ENCODE measurements around the gene SYNDIG1L. TPM values are rescaled to one million over a fixed set of nuclear protein-coding genes. Genes with fewer than 3 reads are reported as not detected.
A peak's percentile ranks its signal among the peaks of the same experiment; 100 is the strongest.

SYNDIG1L gene
- total RNA-seq (0.13 TPM), polyA plus RNA-seq (ENCODE audit: insufficient read depth, low read depth, low replicate concordance) (0.47 TPM)
- long read RNA-seq, donor 1, result 0 reads
- long read RNA-seq, donor 2, result 0 reads
- long read RNA-seq, donor 3, result 0 reads
- long read RNA-seq, donor 4, result 0 reads
- long read RNA-seq, donor 5, result 0 reads
- long read RNA-seq, donor 6, result 0 reads
- long read RNA-seq, donor 7, result 0 reads
- long read RNA-seq, donor 8, result 0 reads
- long read RNA-seq, donor 9, result 0 reads
- long read RNA-seq, donor 10, result 0 reads

- Histone ChIP-seq H3K36me3 (ENCODE audit: control insufficient read depth in 2 of 3, insufficient read depth in 3 of 3, low read length in 3 of 3) (no peaks in the 10 kb centered on the region), H3K27me3 (ENCODE audit: control insufficient read depth, insufficient read depth, low read length) (no peaks in the 10 kb centered on the region), H3K4me1 (ENCODE audit: control insufficient read depth in 2 of 3, insufficient read depth in 2 of 3, low read depth in 1 of 3, low read length in 3 of 3) (peaks cover 0 to 3% (median 0%) of the 10 kb centered on the region in 3 donors), H3K4me3 (ENCODE audit: low read length in 3 of 3) (no peak within 1 kb of the TSS), H3K9me3 (ENCODE audit: control insufficient read depth in 2 of 3, insufficient read depth in 1 of 3, low read length in 3 of 3) (no peaks in the 10 kb centered on the region), H3K9ac (ENCODE audit: low read length in 3 of 3) (no peak within 1 kb of the TSS), H3K27ac (ENCODE audit: low read depth in 2 of 2, low read length in 2 of 2) (no peak within 1 kb of the TSS)
- FAIRE-seq (no peak), DNase-seq (peak in 1 of 5 donors; percentile 57)
- TF ChIP-seq CTCF (IDR thresholded peaks at IDR 0.05; ENCODE audit: borderline replicate concordance, extremely low read depth, insufficient read depth), result no peak
- intact Hi-C loops (cut with DNase I), result no loop called here
Observed at GRCh38 chr14:74426202-74426582, at the start of gene SYNDIG1L. Gene SYNDIG1L (minus strand): TSS chr14:74426210. CDS start chr14:74409744, 16,466 bp downstream.

GRCh38 chr14:74475678-74476077 is 49.7 kb upstream of the SYNDIG1L start:
- no peaks in the 10 kb centered on the region for H3K4me1 ChIP-seq (ENCODE audit: control insufficient read depth in 2 of 3, insufficient read depth in 2 of 3, low read depth in 1 of 3, low read length in 3 of 3)

GRCh38 chr14:74474376-74474775 is 48.4 kb upstream of the SYNDIG1L start:
- intact Hi-C loops (cut with DNase I), result loop anchor here (10.0 kb wide), 1 partner anchor 110 kb away; no protein-coding TSS in a partner anchor
- Histone ChIP-seq H3K4me3 (ENCODE audit: low read length in 3 of 3) (no peak overlapping the region), H3K9me3 (ENCODE audit: control insufficient read depth in 2 of 3, insufficient read depth in 1 of 3, low read length in 3 of 3) (no peaks in the 10 kb centered on the region), H3K27ac (ENCODE audit: low read depth in 2 of 2, low read length in 2 of 2) (no peak overlapping the region), H3K4me1 (ENCODE audit: control insufficient read depth in 2 of 3, insufficient read depth in 2 of 3, low read depth in 1 of 3, low read length in 3 of 3) (no peaks in the 10 kb centered on the region), H3K27me3 (ENCODE audit: control insufficient read depth, insufficient read depth, low read length) (no peaks in the 10 kb centered on the region), H3K36me3 (ENCODE audit: control insufficient read depth in 2 of 3, insufficient read depth in 3 of 3, low read length in 3 of 3) (peaks cover 0 to 26% (median 7%) of the 10 kb centered on the region in 3 donors), H3K9ac (ENCODE audit: low read length in 3 of 3) (no peak overlapping the region)
- DNase-seq (no peak), FAIRE-seq (no peak)
- TF ChIP-seq CTCF (IDR thresholded peaks at IDR 0.05; ENCODE audit: borderline replicate concordance, extremely low read depth, insufficient read depth), result no peak

More at GRCh38 chr14:74475678-74476077, 49.7 kb upstream of the SYNDIG1L start:
- Histone ChIP-seq H3K36me3 (ENCODE audit: control insufficient read depth in 2 of 3, insufficient read depth in 3 of 3, low read length in 3 of 3) (peaks cover 0 to 33% (median 9%) of the 10 kb centered on the region in 3 donors), H3K27ac (ENCODE audit: low read depth in 2 of 2, low read length in 2 of 2) (no peak overlapping the region), H3K9me3 (ENCODE audit: control insufficient read depth in 2 of 3, insufficient read depth in 1 of 3, low read length in 3 of 3) (no peaks in the 10 kb centered on the region), H3K4me3 (ENCODE audit: low read length in 3 of 3) (no peak overlapping the region), H3K9ac (ENCODE audit: low read length in 3 of 3) (no peak overlapping the region), H3K27me3 (ENCODE audit: control insufficient read depth, insufficient read depth, low read length) (no peaks in the 10 kb centered on the region)
- DNase-seq, result no peak
- intact Hi-C loops (cut with DNase I), result loop anchor here (10.0 kb wide), 1 partner anchor 111 kb away; no protein-coding TSS in a partner anchor
- TF ChIP-seq CTCF (IDR thresholded peaks at IDR 0.05; ENCODE audit: borderline replicate concordance, extremely low read depth, insufficient read depth), result no peak
- no peak for FAIRE-seq

All from kidney (tissue), 22 donors.